HEK293T (cell line): ENCODE data around the gene TRPM2.

Experiments
- CTCF ChIA-PET: fragments of 350-600 bp; formaldehyde crosslinking; extraction: SDS; loops from one replicate; lab custom pipeline; 2021; ENCODE audit warnings: antibody characterized with exemption, inconsistent platforms; lab: Yijun Ruan, JAX
- POLR2A ChIA-PET: fragments of 350-600 bp; formaldehyde crosslinking; extraction: SDS; loops from one replicate; lab custom pipeline; 2020; ENCODE audit warnings: antibody characterized with exemption, inconsistent platforms; lab: Yijun Ruan, JAX
- DNase-seq: peaks from one replicate; pipeline ENCODE4 v3.0.0; 2012; ENCODE audit warnings: mixed read lengths; ENCODE audit errors: extremely low spot score
- ARNT ChIP-seq: fragments of 450-650 bp; IDR thresholded peaks from 2 replicates; pipeline ENCODE4 v1.6.1; 2017; ENCODE audit warnings: mild to moderate bottlenecking
- BHLHE40 ChIP-seq: fragments of 450-650 bp; IDR thresholded peaks from 2 replicates; pipeline ENCODE4 v1.6.1; 2016; ENCODE audit warnings: mild to moderate bottlenecking, moderate library complexity, borderline replicate concordance
- CTBP1 ChIP-seq: fragments of 450-650 bp; IDR thresholded peaks from 2 replicates; pipeline ENCODE4 v1.6.1; 2016; ENCODE audit warnings: borderline replicate concordance
- ELF4 ChIP-seq: fragments of 450-650 bp; IDR thresholded peaks from 2 replicates; pipeline ENCODE4 v1.6.1; 2017; ENCODE audit warnings: antibody characterized with exemption
- FOXA1 ChIP-seq: fragments of 450-650 bp; IDR thresholded peaks from 2 replicates; pipeline ENCODE4 v1.6.1; 2016; ENCODE audit warnings: mild to moderate bottlenecking
- FOXK2 ChIP-seq: fragments of 450-650 bp; IDR thresholded peaks from 2 replicates; pipeline ENCODE4 v1.6.1; 2016; ENCODE audit warnings: mild to moderate bottlenecking
- FOXM1 ChIP-seq: fragments of 450-650 bp; IDR thresholded peaks from 2 replicates; pipeline ENCODE4 v1.6.1; 2017; ENCODE audit warnings: mild to moderate bottlenecking, borderline replicate concordance
- HDGF ChIP-seq: fragments of 450-650 bp; IDR thresholded peaks from 2 replicates; pipeline ENCODE4 v1.6.1; 2017; ENCODE audit warnings: antibody characterized with exemption, borderline replicate concordance
- L3MBTL2 ChIP-seq: fragments of 450-650 bp; conservative IDR thresholded peaks from 2 replicates; pipeline ENCODE4 v1.6.1; 2016; ENCODE audit warnings: mild to moderate bottlenecking
- LEF1 ChIP-seq: fragments of 450-650 bp; IDR thresholded peaks from 2 replicates; pipeline ENCODE4 v1.6.1; 2017; ENCODE audit warnings: mild to moderate bottlenecking, borderline replicate concordance
- NFRKB ChIP-seq: fragments of 450-650 bp; IDR thresholded peaks from 2 replicates; pipeline ENCODE4 v1.6.1; 2016; ENCODE audit warnings: mild to moderate bottlenecking, moderate library complexity
- SP1 ChIP-seq: fragments of 450-650 bp; IDR thresholded peaks from 2 replicates; pipeline ENCODE4 v1.6.1; 2017
- SUZ12 ChIP-seq: fragments of 450-650 bp; IDR thresholded peaks from 2 replicates; pipeline ENCODE4 v1.6.1; 2016; ENCODE audit warnings: mild to moderate bottlenecking
- TARDBP ChIP-seq: fragments of 450-650 bp; IDR thresholded peaks from 2 replicates; pipeline ENCODE4 v1.6.1; 2016
- ZNF384 ChIP-seq: fragments of 450-650 bp; IDR thresholded peaks from 2 replicates; pipeline ENCODE4 v1.6.1; 2016
- TF ChIP-seq, protein P1 (sequence below): fragments of 450-650 bp; IDR thresholded peaks from 2 replicates; pipeline ENCODE4 v1.6.1; 2016

The TRPM2 gene

DNA sequence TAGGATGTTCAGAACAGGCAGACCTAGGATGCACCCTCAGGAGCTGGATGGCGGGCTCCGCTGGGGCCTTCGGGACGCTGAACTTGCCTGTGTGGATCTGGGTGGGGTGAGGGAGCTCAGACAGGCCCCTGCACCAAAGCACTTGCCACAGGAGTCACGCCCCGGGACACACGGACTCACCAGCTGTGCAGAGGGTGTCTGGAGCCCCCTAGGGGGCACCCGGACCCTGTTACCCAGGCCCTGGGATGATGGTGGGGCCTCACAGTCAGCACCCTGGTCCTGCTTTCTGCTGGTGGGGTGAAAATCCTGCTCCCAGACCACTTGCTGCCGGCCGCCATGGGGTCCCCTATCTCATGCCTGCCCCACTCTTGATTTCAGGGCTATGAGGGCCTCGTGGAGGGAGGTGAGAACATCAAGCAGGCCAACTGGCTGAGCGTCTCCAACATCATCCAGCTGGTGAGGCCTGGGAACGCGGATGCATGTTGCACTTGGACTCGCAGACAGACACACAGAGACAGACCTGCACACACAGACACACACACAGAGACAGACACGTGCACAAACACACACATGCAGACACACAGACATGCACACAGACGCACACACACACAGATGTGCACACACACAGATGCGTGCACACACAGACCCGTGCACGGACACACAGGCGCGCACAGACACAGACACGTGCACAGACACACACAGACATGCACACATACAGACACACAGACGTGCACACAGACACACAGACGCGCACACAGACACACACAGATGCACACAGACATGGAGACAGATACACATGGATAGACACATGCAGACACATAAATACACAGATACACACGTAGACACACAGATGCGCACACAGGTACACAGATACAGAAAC lies 42.6 kb upstream of the TRPM2 start:
- ChIA-PET POLR2A (no interaction called here), CTCF (no interaction called here)
- no peak for DNase-seq
- TF ChIP-seq FOXM1: no peak
- no peak for TF ChIP-seq FOXA1
- no peak for TF ChIP-seq CTBP1
- TF ChIP-seq FOXK2: no peak
- no peak for TF ChIP-seq LEF1
- no peak for TF ChIP-seq ELF4
- no peak for TF ChIP-seq L3MBTL2
- no peak for TF ChIP-seq NFRKB
- no peak for TF ChIP-seq HDGF
- TF ChIP-seq ARNT: no peak
- TF ChIP-seq, protein P1, sequence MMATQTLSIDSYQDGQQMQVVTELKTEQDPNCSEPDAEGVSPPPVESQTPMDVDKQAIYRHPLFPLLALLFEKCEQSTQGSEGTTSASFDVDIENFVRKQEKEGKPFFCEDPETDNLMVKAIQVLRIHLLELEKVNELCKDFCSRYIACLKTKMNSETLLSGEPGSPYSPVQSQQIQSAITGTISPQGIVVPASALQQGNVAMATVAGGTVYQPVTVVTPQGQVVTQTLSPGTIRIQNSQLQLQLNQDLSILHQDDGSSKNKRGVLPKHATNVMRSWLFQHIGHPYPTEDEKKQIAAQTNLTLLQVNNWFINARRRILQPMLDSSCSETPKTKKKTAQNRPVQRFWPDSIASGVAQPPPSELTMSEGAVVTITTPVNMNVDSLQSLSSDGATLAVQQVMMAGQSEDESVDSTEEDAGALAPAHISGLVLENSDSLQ: no peak
- no peak for TF ChIP-seq TARDBP

DNA sequence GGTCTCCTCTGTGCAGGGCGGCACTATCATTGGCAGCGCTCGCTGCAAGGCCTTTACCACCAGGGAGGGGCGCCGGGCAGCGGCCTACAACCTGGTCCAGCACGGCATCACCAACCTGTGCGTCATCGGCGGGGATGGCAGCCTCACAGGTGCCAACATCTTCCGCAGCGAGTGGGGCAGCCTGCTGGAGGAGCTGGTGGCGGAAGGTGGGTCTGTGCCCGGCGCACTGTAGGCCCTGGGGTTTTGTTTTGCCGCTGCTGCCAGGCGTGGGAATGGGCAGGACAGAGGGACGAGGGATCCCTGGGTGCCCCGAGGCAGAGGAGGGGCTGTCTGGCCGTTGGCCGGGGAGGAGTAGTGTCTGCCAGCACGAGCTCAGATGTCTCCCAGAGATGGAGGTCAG lies 41.3 kb upstream of the TRPM2 start:
- DNase-seq: no peak
- ChIA-PET POLR2A (no interaction called here), CTCF (no interaction called here)
- TF ChIP-seq ARNT (no peak), FOXM1 (no peak), HDGF (no peak), L3MBTL2 (no peak), SUZ12 (no peak), LEF1 (no peak), ZNF384 (no peak), FOXK2 (no peak), FOXA1 (no peak), ELF4 (no peak), TARDBP (no peak), CTBP1 (no peak), SP1 (no peak), BHLHE40 (no peak)
- TF ChIP-seq, protein P1: no peak

DNA sequence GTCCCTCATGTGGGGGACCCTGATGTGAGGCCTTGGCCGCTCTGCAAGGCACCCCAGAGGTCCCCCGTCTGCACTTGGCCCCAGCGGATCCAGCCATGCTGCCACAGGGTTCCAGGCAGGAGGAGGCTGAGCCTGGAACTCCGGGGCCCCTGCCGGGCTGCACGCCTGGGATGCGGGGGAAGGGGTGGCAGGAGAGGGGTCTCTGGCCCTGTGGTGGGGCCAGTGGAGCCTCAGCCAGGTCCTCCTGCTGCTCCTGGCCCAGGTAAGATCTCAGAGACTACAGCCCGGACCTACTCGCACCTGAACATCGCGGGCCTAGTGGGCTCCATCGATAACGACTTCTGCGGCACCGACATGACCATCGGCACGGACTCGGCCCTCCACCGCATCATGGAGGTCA lies 40.7 kb upstream of the TRPM2 start:
- CTCF ChIA-PET: no interaction called here
- TF ChIP-seq FOXK2 (no peak), CTBP1 (no peak), ELF4 (no peak), LEF1 (no peak), ARNT (no peak), SP1 (no peak), SUZ12 (no peak), ZNF384 (no peak), FOXM1 (no peak)
- POLR2A ChIA-PET: no interaction called here
- DNase-seq: no peak

DNA sequence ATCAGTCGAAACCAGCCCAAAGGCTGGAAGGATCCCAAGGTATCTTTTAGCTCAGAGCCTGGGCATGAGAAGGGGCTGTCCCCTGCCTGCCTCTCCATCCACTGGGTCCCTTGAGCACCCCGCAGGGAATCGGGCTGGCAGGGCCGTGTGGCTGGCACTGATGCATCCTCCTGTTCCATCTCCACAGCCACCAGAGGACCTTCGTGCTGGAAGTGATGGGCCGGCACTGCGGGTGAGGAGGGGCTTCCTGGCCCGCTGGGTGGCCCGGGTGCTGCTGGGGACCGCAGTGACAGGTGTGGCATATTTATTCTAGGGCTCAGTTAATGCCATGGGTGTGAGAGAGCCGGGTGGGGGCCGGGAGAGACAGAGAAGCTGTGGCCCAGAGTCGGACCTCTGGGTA lies 40.0 kb upstream of the TRPM2 start:
- DNase-seq: no peak
- ChIA-PET CTCF (no interaction called here), POLR2A (no interaction called here)
- TF ChIP-seq NFRKB (no peak), FOXA1 (no peak), L3MBTL2 (no peak), SUZ12 (no peak), ELF4 (no peak), BHLHE40 (no peak)

DNA sequence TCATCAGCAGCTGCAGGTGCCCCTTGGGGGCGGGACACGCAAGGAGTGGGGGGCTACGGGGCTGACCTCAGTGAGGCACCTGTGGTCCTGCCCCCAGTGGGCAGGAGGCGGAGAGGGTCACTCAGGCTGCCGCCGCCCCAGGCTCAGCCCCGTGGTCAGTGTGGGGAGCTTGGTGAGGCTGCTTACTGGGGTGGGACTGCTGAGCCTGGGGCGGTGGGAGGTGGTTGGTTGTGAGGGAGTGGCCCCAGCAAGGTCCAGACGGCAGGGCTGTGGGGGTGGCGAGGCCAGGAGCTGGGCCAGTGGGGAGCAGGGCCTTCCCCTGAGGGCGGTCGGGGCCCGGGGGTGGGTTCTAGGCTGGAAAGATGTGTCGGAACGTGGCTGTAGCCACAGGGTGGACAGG lies 39.3 kb upstream of the TRPM2 start:
- TF ChIP-seq ZNF384 (no peak), FOXK2 (no peak), CTBP1 (no peak), LEF1 (no peak), HDGF (no peak), ELF4 (no peak), ARNT (no peak), SUZ12 (no peak), FOXM1 (no peak), BHLHE40 (no peak), L3MBTL2 (no peak), SP1 (no peak), TARDBP (no peak), NFRKB (no peak)
- TF ChIP-seq, protein P1: no peak
- no peak for DNase-seq
- CTCF ChIA-PET: no interaction called here
- POLR2A ChIA-PET: interaction anchor here (1.4 kb wide), 1 partner anchor 14 kb away, joined by 3 read pairs; the partner anchor contains the start of gene PFKL

DNA sequence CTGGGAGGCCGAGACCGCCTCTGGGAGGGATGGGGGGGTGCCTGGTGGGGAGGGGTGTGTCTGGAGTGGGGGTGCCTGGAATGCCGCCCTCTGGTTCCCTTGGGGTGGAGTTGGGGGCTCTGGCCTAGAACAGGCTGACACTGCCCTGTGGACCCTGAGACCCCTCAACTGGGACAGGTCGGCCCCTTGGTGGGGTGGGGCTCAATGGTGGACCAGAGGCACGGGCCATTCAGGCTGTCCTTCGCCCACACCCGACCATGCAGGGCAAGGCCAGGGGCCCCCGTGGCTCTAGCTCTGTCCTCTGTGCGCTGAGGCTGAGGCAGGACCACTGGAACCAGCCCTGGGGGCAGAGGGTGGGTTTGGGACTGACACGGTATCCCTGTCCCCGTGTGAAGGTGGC lies 38.9 kb upstream of the TRPM2 start:
- ChIA-PET POLR2A (interaction anchor here (1.4 kb wide), 1 partner anchor 14 kb away, joined by 3 read pairs; the partner anchor contains the start of gene PFKL), CTCF (no interaction called here)
- no peak for TF ChIP-seq CTBP1
- TF ChIP-seq TARDBP: no peak
- no peak for TF ChIP-seq SP1
- TF ChIP-seq, protein P1: no peak
- TF ChIP-seq L3MBTL2: no peak
- TF ChIP-seq LEF1: no peak
- TF ChIP-seq ARNT: no peak
- no peak for TF ChIP-seq BHLHE40
- TF ChIP-seq ZNF384: no peak
- TF ChIP-seq ELF4: no peak
- no peak for TF ChIP-seq FOXM1
- TF ChIP-seq HDGF: no peak
- no peak for TF ChIP-seq FOXA1
- no peak for TF ChIP-seq FOXK2
- DNase-seq: no peak
